ENCODE results near the gene AKNAD1. TPM values are rescaled to one million over a fixed set of nuclear protein-coding genes. Genes with fewer than 3 reads are reported as not detected.

The AKNAD1 gene
- polyA plus RNA-seq, 3 donors = not detected

- H3K9ac ChIP-seq (ENCODE audit: insufficient read depth, low read length, poor library complexity, severe bottlenecking) = no peak overlapping the region
- no peaks in the 10 kb centered on the region for H3K4me1 ChIP-seq (ENCODE audit: control insufficient read depth in 1 of 2, insufficient read depth in 2 of 2, low read length in 2 of 2)
- H3K27me3 ChIP-seq (ENCODE audit: control insufficient read depth in 2 of 2, insufficient read depth in 2 of 2, low read length in 2 of 2) = no peaks in the 10 kb centered on the region
- H3K4me2 ChIP-seq (replicated peaks; ENCODE audit: extremely low read depth, low read length, poor library complexity, severe bottlenecking) = no peak overlapping the region
- Mint-ChIP-seq H3K9me3 (no peaks in the 10 kb centered on the region), H3K4me3 (no peak overlapping the region), H3K27ac (no peak overlapping the region), H3K4me1 (no peaks in the 10 kb centered on the region), H3K36me3 (peaks cover 72 to 89% of the 10 kb centered on the region in 2 donors), H3K27me3 (ENCODE audit: low read depth in 3 of 3) (no peaks in the 10 kb centered on the region)
- no peaks in the 10 kb centered on the region for H3K9me3 ChIP-seq (replicated peaks in 1 of 2; ENCODE audit: control insufficient read depth in 1 of 2, insufficient read depth in 1 of 2, low read length in 2 of 2)
- H4K20me1 ChIP-seq (ENCODE audit: insufficient read depth, low read length) = peaks cover 6% of the 10 kb centered on the region
- no CpG with 5 or more reads among the region's 1 CpG for WGBS (ENCODE audit: insufficient coverage)
- no peak overlapping the region for H3K4me3 ChIP-seq (replicated peaks in 1 of 3; ENCODE audit: low read depth in 2 of 3, low read length in 3 of 3)
- DNase-seq = no peak
- H3K79me2 ChIP-seq (ENCODE audit: insufficient read depth, low read length) = no peaks in the 10 kb centered on the region
- intact Hi-C loops (cut with micrococcal nuclease) = no loop called here
- H3K27ac ChIP-seq (ENCODE audit: low read depth in 1 of 2, low read length in 2 of 2) = no peak overlapping the region
- peaks cover 88 to 100% of the 10 kb centered on the region in 2 donors for H3K36me3 ChIP-seq (replicated peaks in 1 of 2; ENCODE audit: control insufficient read depth in 1 of 2, insufficient read depth in 2 of 2, low read length in 2 of 2)
- TF ChIP-seq CTCF (IDR thresholded peaks at IDR 0.05) = no peak
- no peak overlapping the region for H2AFZ ChIP-seq (ENCODE audit: insufficient read depth, low read depth, low read length, poor library complexity, severe bottlenecking)
Measured at GRCh38 chr1:108799001-108799400, 57.9 kb downstream of the AKNAD1 start.

GRCh38 chr1:108792420-108792819, 64.5 kb downstream of the AKNAD1 start:
- Mint-ChIP-seq H3K4me1 (no peaks in the 10 kb centered on the region), H3K4me3 (no peak overlapping the region), H3K27me3 (ENCODE audit: low read depth in 3 of 3) (no peaks in the 10 kb centered on the region), H3K9me3 (peaks cover 6 to 13% (median 9%) of the 10 kb centered on the region in 7 donors), H3K27ac (no peak overlapping the region), H3K36me3 (peaks cover 79 to 96% of the 10 kb centered on the region in 2 donors)
- no peak for TF ChIP-seq CTCF (IDR thresholded peaks at IDR 0.05)
- Histone ChIP-seq H3K9me3 (replicated peaks in 1 of 2; ENCODE audit: control insufficient read depth in 1 of 2, insufficient read depth in 1 of 2, low read length in 2 of 2) (peaks cover 0 to 12% of the 10 kb centered on the region in 2 donors), H3K79me2 (ENCODE audit: insufficient read depth, low read length) (no peaks in the 10 kb centered on the region), H3K9ac (ENCODE audit: insufficient read depth, low read length, poor library complexity, severe bottlenecking) (no peak overlapping the region), H3K4me2 (replicated peaks; ENCODE audit: extremely low read depth, low read length, poor library complexity, severe bottlenecking) (no peak overlapping the region), H3K27ac (ENCODE audit: low read depth in 1 of 2, low read length in 2 of 2) (no peak overlapping the region), H4K20me1 (ENCODE audit: insufficient read depth, low read length) (no peaks in the 10 kb centered on the region), H3K4me1 (ENCODE audit: control insufficient read depth in 1 of 2, insufficient read depth in 2 of 2, low read length in 2 of 2) (no peaks in the 10 kb centered on the region), H3K36me3 (replicated peaks in 1 of 2; ENCODE audit: control insufficient read depth in 1 of 2, insufficient read depth in 2 of 2, low read length in 2 of 2) (peaks cover 77 to 98% of the 10 kb centered on the region in 2 donors), H3K4me3 (replicated peaks in 1 of 3; ENCODE audit: low read depth in 2 of 3, low read length in 3 of 3) (no peak overlapping the region), H2AFZ (ENCODE audit: insufficient read depth, low read depth, low read length, poor library complexity, severe bottlenecking) (no peak overlapping the region), H3K27me3 (ENCODE audit: control insufficient read depth in 2 of 2, insufficient read depth in 2 of 2, low read length in 2 of 2) (no peaks in the 10 kb centered on the region)
- 100% methylated on average over 1 of the region's 2 CpGs for WGBS (ENCODE audit: insufficient coverage)
- intact Hi-C loops (cut with micrococcal nuclease) = no loop called here
- DNase-seq = no peak
